Breast epithelium (tissue), 3 donors: Measurements from ENCODE around the gene PLEKHM1.

Experiments used
- POLR2A ChIP-seq: fragments of 450-650 bp; IDR thresholded peaks from one replicate; pipeline ENCODE4 v1.6.1; 2016; ENCODE audit warnings: antibody characterized with exemption, mild to moderate bottlenecking, moderate library complexity
- POLR2AphosphoS5 ChIP-seq, 3 donors: sonication (generic); formaldehyde crosslinking; IDR thresholded peaks; one replicate each; pipeline ENCODE4 v1.6.1; 2017; ENCODE audit warnings: antibody characterized with exemption in 3 of 3
- TF ChIP-seq, protein P1 (sequence below), 3 donors: fragments of 450-650 bp; IDR thresholded peaks; one replicate each; pipeline ENCODE4 v1.5.1; 2016 to 2017; ENCODE audit warnings: antibody characterized with exemption in 3 of 3, mild to moderate bottlenecking in 3 of 3, moderate library complexity in 3 of 3

GRCh38 chr17:45388604-45389325 lies 101.8 kb downstream of the PLEKHM1 start:
- TF ChIP-seq, protein P1, sequence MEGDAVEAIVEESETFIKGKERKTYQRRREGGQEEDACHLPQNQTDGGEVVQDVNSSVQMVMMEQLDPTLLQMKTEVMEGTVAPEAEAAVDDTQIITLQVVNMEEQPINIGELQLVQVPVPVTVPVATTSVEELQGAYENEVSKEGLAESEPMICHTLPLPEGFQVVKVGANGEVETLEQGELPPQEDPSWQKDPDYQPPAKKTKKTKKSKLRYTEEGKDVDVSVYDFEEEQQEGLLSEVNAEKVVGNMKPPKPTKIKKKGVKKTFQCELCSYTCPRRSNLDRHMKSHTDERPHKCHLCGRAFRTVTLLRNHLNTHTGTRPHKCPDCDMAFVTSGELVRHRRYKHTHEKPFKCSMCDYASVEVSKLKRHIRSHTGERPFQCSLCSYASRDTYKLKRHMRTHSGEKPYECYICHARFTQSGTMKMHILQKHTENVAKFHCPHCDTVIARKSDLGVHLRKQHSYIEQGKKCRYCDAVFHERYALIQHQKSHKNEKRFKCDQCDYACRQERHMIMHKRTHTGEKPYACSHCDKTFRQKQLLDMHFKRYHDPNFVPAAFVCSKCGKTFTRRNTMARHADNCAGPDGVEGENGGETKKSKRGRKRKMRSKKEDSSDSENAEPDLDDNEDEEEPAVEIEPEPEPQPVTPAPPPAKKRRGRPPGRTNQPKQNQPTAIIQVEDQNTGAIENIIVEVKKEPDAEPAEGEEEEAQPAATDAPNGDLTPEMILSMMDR (IDR thresholded peaks at IDR 0.05), result no peak
- TF ChIP-seq POLR2AphosphoS5 (IDR thresholded peaks at IDR 0.05) (no peak), POLR2A (no peak)
